HepG2 (cell line): Measurements from ENCODE around the gene ZNF629.

Experiments
- ARNT ChIP-seq: fragments of 450-650 bp; IDR thresholded peaks from 2 replicates; pipeline ENCODE4 v1.6.1; 2017
- CTCF ChIP-seq: sonication (generic); formaldehyde crosslinking; IDR thresholded peaks from 2 replicates; pipeline ENCODE4 v1.5.0; 2020; ENCODE audit warnings: mild to moderate bottlenecking, missing genetic modification reagents, moderate library complexity
- ELK4 ChIP-seq: sonication (generic); formaldehyde crosslinking; IDR thresholded peaks from 2 replicates; pipeline ENCODE4 v1.9.0; 2021; ENCODE audit warnings: missing genetic modification reagents, borderline replicate concordance
- EP300 ChIP-seq, 3 experiments: sonication (generic) in 1 of 3; formaldehyde crosslinking in 1 of 3; IDR thresholded peaks; 2 replicates each; pipeline versions ENCODE4 v1.5.1 to v1.6.1; 2011 to 2020; ENCODE audit warnings: low read depth in 2 of 3, low read length in 2 of 3, borderline replicate concordance in 1 of 3, improper control_type of control experiment in 1 of 3, mild to moderate bottlenecking in 1 of 3, missing genetic modification reagents in 1 of 3, moderate library complexity in 1 of 3
- MXI1 ChIP-seq: IDR thresholded peaks from 3 replicates; pipeline ENCODE4 v1.6.1; 2012; ENCODE audit warnings: low read depth, low read length, inconsistent platforms, borderline replicate concordance
- NR3C1 ChIP-seq: sonication (generic); formaldehyde crosslinking; IDR thresholded peaks from 2 replicates; pipeline ENCODE4 v1.4.0; 2020; ENCODE audit warnings: missing genetic modification reagents
- POLR2AphosphoS5 ChIP-seq: IDR thresholded peaks from 2 replicates; pipeline ENCODE4 v1.6.1; 2012; ENCODE audit warnings: low read depth, low read length
- TP53 ChIP-seq: sonication (generic); formaldehyde crosslinking; conservative IDR thresholded peaks from 2 replicates; pipeline ENCODE4 v1.4.0; 2020; ENCODE audit warnings: missing genetic modification reagents
- ZNF12 ChIP-seq: sonication (generic); formaldehyde crosslinking; IDR thresholded peaks from 2 replicates; pipeline ENCODE4 v1.5.0; 2020; ENCODE audit warnings: missing genetic modification reagents
- TF ChIP-seq, protein P1 (sequence below), 2 experiments: IDR thresholded peaks; 2 replicates each; pipeline ENCODE4 v1.6.1; 2011 to 2012; ENCODE audit warnings: low read length in 2 of 2, borderline replicate concordance in 1 of 2, low read depth in 1 of 2, mild to moderate bottlenecking in 1 of 2, moderate library complexity in 1 of 2
- TF ChIP-seq, protein P2 (sequence below): sonication (generic); formaldehyde crosslinking; IDR thresholded peaks from 2 replicates; pipeline ENCODE4 v1.4.0; 2020; ENCODE audit warnings: missing genetic modification reagents
- TF ChIP-seq, protein P3 (sequence below): sonication (generic); formaldehyde crosslinking; conservative IDR thresholded peaks from 2 replicates; pipeline ENCODE4 v1.4.0; 2020; ENCODE audit warnings: mild to moderate bottlenecking, missing genetic modification reagents, moderate library complexity

- TF ChIP-seq, protein P1, sequence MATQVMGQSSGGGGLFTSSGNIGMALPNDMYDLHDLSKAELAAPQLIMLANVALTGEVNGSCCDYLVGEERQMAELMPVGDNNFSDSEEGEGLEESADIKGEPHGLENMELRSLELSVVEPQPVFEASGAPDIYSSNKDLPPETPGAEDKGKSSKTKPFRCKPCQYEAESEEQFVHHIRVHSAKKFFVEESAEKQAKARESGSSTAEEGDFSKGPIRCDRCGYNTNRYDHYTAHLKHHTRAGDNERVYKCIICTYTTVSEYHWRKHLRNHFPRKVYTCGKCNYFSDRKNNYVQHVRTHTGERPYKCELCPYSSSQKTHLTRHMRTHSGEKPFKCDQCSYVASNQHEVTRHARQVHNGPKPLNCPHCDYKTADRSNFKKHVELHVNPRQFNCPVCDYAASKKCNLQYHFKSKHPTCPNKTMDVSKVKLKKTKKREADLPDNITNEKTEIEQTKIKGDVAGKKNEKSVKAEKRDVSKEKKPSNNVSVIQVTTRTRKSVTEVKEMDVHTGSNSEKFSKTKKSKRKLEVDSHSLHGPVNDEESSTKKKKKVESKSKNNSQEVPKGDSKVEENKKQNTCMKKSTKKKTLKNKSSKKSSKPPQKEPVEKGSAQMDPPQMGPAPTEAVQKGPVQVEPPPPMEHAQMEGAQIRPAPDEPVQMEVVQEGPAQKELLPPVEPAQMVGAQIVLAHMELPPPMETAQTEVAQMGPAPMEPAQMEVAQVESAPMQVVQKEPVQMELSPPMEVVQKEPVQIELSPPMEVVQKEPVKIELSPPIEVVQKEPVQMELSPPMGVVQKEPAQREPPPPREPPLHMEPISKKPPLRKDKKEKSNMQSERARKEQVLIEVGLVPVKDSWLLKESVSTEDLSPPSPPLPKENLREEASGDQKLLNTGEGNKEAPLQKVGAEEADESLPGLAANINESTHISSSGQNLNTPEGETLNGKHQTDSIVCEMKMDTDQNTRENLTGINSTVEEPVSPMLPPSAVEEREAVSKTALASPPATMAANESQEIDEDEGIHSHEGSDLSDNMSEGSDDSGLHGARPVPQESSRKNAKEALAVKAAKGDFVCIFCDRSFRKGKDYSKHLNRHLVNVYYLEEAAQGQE (IDR thresholded peaks at IDR 0.05; ENCODE audit: borderline replicate concordance in 1 of 2, low read depth in 1 of 2, low read length in 2 of 2), result no peak
- TF ChIP-seq ELK4, result no peak
- no peak for TF ChIP-seq EP300 (IDR thresholded peaks at IDR 0.05; ENCODE audit: low read depth in 2 of 2, low read length in 2 of 2)
- TF ChIP-seq EP300 (CRISPR knock-in tag; IDR thresholded peaks at IDR 0.05; ENCODE audit: borderline replicate concordance), result no peak
- TF ChIP-seq ARNT, result no peak
- TF ChIP-seq POLR2AphosphoS5, result no peak
- no peak for TF ChIP-seq ZNF12 (CRISPR knock-in tag)
- TF ChIP-seq CTCF, result no peak
- TF ChIP-seq TP53, result no peak
- TF ChIP-seq MXI1, result no peak
- TF ChIP-seq, protein P2, sequence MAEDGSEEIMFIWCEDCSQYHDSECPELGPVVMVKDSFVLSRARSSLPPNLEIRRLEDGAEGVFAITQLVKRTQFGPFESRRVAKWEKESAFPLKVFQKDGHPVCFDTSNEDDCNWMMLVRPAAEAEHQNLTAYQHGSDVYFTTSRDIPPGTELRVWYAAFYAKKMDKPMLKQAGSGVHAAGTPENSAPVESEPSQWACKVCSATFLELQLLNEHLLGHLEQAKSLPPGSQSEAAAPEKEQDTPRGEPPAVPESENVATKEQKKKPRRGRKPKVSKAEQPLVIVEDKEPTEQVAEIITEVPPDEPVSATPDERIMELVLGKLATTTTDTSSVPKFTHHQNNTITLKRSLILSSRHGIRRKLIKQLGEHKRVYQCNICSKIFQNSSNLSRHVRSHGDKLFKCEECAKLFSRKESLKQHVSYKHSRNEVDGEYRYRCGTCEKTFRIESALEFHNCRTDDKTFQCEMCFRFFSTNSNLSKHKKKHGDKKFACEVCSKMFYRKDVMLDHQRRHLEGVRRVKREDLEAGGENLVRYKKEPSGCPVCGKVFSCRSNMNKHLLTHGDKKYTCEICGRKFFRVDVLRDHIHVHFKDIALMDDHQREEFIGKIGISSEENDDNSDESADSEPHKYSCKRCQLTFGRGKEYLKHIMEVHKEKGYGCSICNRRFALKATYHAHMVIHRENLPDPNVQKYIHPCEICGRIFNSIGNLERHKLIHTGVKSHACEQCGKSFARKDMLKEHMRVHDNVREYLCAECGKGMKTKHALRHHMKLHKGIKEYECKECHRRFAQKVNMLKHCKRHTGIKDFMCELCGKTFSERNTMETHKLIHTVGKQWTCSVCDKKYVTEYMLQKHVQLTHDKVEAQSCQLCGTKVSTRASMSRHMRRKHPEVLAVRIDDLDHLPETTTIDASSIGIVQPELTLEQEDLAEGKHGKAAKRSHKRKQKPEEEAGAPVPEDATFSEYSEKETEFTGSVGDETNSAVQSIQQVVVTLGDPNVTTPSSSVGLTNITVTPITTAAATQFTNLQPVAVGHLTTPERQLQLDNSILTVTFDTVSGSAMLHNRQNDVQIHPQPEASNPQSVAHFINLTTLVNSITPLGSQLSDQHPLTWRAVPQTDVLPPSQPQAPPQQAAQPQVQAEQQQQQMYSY (CRISPR knock-in tag), result no peak
- TF ChIP-seq, protein P3, sequence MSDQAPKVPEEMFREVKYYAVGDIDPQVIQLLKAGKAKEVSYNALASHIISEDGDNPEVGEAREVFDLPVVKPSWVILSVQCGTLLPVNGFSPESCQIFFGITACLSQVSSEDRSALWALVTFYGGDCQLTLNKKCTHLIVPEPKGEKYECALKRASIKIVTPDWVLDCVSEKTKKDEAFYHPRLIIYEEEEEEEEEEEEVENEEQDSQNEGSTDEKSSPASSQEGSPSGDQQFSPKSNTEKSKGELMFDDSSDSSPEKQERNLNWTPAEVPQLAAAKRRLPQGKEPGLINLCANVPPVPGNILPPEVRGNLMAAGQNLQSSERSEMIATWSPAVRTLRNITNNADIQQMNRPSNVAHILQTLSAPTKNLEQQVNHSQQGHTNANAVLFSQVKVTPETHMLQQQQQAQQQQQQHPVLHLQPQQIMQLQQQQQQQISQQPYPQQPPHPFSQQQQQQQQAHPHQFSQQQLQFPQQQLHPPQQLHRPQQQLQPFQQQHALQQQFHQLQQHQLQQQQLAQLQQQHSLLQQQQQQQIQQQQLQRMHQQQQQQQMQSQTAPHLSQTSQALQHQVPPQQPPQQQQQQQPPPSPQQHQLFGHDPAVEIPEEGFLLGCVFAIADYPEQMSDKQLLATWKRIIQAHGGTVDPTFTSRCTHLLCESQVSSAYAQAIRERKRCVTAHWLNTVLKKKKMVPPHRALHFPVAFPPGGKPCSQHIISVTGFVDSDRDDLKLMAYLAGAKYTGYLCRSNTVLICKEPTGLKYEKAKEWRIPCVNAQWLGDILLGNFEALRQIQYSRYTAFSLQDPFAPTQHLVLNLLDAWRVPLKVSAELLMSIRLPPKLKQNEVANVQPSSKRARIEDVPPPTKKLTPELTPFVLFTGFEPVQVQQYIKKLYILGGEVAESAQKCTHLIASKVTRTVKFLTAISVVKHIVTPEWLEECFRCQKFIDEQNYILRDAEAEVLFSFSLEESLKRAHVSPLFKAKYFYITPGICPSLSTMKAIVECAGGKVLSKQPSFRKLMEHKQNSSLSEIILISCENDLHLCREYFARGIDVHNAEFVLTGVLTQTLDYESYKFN (CRISPR knock-in tag), result no peak
- no peak for TF ChIP-seq NR3C1 (CRISPR knock-in tag)
Observed at GRCh38 chr16:30731411-30731810, 55.6 kb downstream of the ZNF629 start.
